HG03103 (cell line): ENCODE measurements around the gene SRRD.

Source experiments
- ATAC-seq: cut with Tn5 transposase; IDR thresholded peaks from one replicate; pipeline ENCODE4 v1.9.1; 2021; ENCODE audit warnings: low read depth; ENCODE audit not compliant: unreplicated experiment

SRRD gene

GRCh38 chr22:26542831-26543230 lies 59.2 kb downstream of the SRRD start:
- ATAC-seq = no peak
